ENCODE results near the gene INAVA. TPM values are rescaled to one million over a fixed set of nuclear protein-coding genes. Genes with fewer than 3 reads are reported as not detected.

The INAVA gene
- polyA plus RNA-seq, 1 experiment = 0.16 TPM

DNA sequence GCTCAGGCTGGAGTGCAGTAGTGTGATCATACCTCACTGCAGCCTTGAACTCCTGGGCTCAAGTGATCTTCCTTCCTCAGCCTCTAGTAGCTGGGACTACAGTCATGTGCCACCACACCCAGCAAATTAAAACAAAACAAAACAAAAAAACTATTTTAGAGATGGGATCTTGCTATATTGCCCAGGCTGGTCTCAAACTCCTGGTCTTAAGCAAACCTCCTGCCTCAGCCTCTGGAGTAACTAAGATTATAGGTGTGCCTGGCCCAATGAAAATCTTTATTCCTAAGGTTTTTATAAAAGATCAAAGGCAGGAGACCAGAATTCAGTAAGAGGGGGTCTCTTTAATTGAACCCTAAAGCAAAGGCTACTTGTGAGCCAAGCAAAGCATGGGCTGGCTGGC, 10.1 kb downstream of the INAVA start:
- no peak for DNase-seq (ENCODE audit: low read depth, low spot score)
- H3K27ac ChIP-seq (ENCODE audit: low read depth, low read length) = no peak overlapping the region
- no peak for TF ChIP-seq CTCF (IDR thresholded peaks at IDR 0.05; ENCODE audit: low read depth, low read length)
- CTCF ChIA-PET = interaction anchor here (2.0 kb wide), 1 partner anchor 68 kb away, joined by 8 read pairs; no protein-coding TSS in a partner anchor
- no peaks in the 10 kb centered on the region for H3K9me3 ChIP-seq (ENCODE audit: control insufficient read depth, insufficient read depth, low read length)
- no peak overlapping the region for H3K4me3 ChIP-seq (ENCODE audit: low read depth, low read length)
- H3K27me3 ChIP-seq (ENCODE audit: control insufficient read depth, insufficient read depth, low read length) = peaks cover 16% of the 10 kb centered on the region
- POLR2A ChIA-PET = no interaction called here

- CTCF ChIA-PET = no interaction called here
Measured at GRCh38 chr1:200905411-200906052, 10.8 kb downstream of the INAVA start.

DNA sequence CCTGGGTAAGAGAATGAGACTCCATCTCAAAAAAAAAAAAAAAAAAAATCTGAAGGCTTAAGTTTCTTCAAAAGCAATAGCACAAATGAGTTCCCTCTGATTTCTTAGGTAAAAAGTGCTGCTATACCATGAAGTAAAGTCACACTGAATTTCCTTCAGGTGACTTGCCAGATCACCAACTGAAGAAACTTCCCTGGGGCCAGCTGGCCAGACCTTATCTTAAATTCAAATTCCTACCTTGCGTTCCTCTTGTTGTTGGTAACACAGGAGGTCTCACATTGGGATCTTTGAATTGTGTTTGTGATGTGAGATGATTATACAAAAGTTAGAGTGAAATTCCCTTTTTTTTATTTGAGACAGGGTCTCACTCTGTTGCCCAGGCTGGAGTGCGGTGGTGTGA, 11.8 kb downstream of the INAVA start:
- no peak overlapping the region for H3K4me3 ChIP-seq (ENCODE audit: low read depth, low read length)
- no peak for TF ChIP-seq CTCF (IDR thresholded peaks at IDR 0.05; ENCODE audit: low read depth, low read length)
- no peak overlapping the region for H3K27ac ChIP-seq (ENCODE audit: low read depth, low read length)
- POLR2A ChIA-PET = no interaction called here
- H3K27me3 ChIP-seq (ENCODE audit: control insufficient read depth, insufficient read depth, low read length) = peaks cover 21% of the 10 kb centered on the region
- DNase-seq (ENCODE audit: low read depth, low spot score) = no peak
- CTCF ChIA-PET = no interaction called here
- no peaks in the 10 kb centered on the region for H3K9me3 ChIP-seq (ENCODE audit: control insufficient read depth, insufficient read depth, low read length)

More at GRCh38 chr1:200905411-200906052, 10.8 kb downstream of the INAVA start:
- Histone ChIP-seq H3K4me3 (ENCODE audit: low read depth, low read length) (no peak overlapping the region), H3K9me3 (ENCODE audit: control insufficient read depth, insufficient read depth, low read length) (no peaks in the 10 kb centered on the region), H3K27me3 (ENCODE audit: control insufficient read depth, insufficient read depth, low read length) (peaks cover 21% of the 10 kb centered on the region), H3K27ac (ENCODE audit: low read depth, low read length) (no peak overlapping the region)
- DNase-seq (ENCODE audit: low read depth, low spot score) = no peak
- POLR2A ChIA-PET = no interaction called here
- TF ChIP-seq CTCF (IDR thresholded peaks at IDR 0.05; ENCODE audit: low read depth, low read length) = no peak

- no peak for TF ChIP-seq CTCF (IDR thresholded peaks at IDR 0.05; ENCODE audit: low read depth, low read length)
- no peaks in the 10 kb centered on the region for H3K9me3 ChIP-seq (ENCODE audit: control insufficient read depth, insufficient read depth, low read length)
- peaks cover 20% of the 10 kb centered on the region for H3K27me3 ChIP-seq (ENCODE audit: control insufficient read depth, insufficient read depth, low read length)
- no peak overlapping the region for H3K27ac ChIP-seq (ENCODE audit: low read depth, low read length)
- ChIA-PET CTCF (interaction anchor here (1.1 kb wide), 1 partner anchor 64 kb away, joined by 4 read pairs; no protein-coding TSS in a partner anchor), POLR2A (no interaction called here)
- no peak for DNase-seq (ENCODE audit: low read depth, low spot score)
- no peak overlapping the region for H3K4me3 ChIP-seq (ENCODE audit: low read depth, low read length)
Measured at GRCh38 chr1:200907611-200908097, 13.0 kb downstream of the INAVA start.

GRCh38 chr1:200908191-200908868, 13.6 kb downstream of the INAVA start:
- no peak for TF ChIP-seq CTCF (IDR thresholded peaks at IDR 0.05; ENCODE audit: low read depth, low read length)
- DNase-seq (ENCODE audit: low read depth, low spot score) = no peak
- peaks cover 19% of the 10 kb centered on the region for H3K27me3 ChIP-seq (ENCODE audit: control insufficient read depth, insufficient read depth, low read length)
- ChIA-PET POLR2A (no interaction called here), CTCF (interaction anchor here (1.1 kb wide), 1 partner anchor 63 kb away, joined by 4 read pairs; no protein-coding TSS in a partner anchor)
- no peak overlapping the region for H3K27ac ChIP-seq (ENCODE audit: low read depth, low read length)
- H3K4me3 ChIP-seq (ENCODE audit: low read depth, low read length) = no peak overlapping the region
- H3K9me3 ChIP-seq (ENCODE audit: control insufficient read depth, insufficient read depth, low read length) = no peaks in the 10 kb centered on the region
